Measurements from ENCODE around the gene WASF2. TPM values are rescaled to one million over a fixed set of nuclear protein-coding genes. Genes with fewer than 3 reads are reported as not detected.

The WASF2 gene
- total RNA-seq, 4 donors from 2014 or later = 74.7 to 107 (median 79.8) TPM

GRCh38 chr1:27374362-27375086 is 115.4 kb downstream of the WASF2 start, which contains the start of gene FCN3:
Gene FCN3 (minus strand): TSS chr1:27374824. CDS start chr1:27374818, 6 bp downstream.
- 56 to 60% methylated on average over 1 to 2 of the region's 4 CpGs for WGBS, 2 donors (ENCODE audit: low coverage in 1 of 2)
- Histone ChIP-seq H3K27ac (no peak within 1 kb of the TSS), H3K36me3 (no peaks in the 10 kb centered on the region), H3K4me1 (peaks cover 0 to 8% (median 0%) of the 10 kb centered on the region in 3 donors), H3K9me3 (no peaks in the 10 kb centered on the region), H3K4me3 (no peak within 1 kb of the TSS), H3K27me3 (no peaks in the 10 kb centered on the region)
- TF ChIP-seq EP300 (IDR thresholded peaks at IDR 0.05) = no peak
- no peak for TF ChIP-seq POLR2A (IDR thresholded peaks at IDR 0.05)
- TF ChIP-seq CTCF (IDR thresholded peaks at IDR 0.05) = no peak
- TF ChIP-seq POLR2AphosphoS5 (IDR thresholded peaks at IDR 0.05) = no peak
- no peak for ATAC-seq

GRCh38 chr1:27372808-27373690 is 116.9 kb downstream of the WASF2 start:
- 94% methylated on average over 3 of the region's 11 CpGs; no CpG with 5 or more reads in 1 of the 2 donors for WGBS, 2 donors (ENCODE audit: low coverage in 1 of 2)
- Histone ChIP-seq H3K4me1 (peaks cover 0 to 22% (median 0%) of the 10 kb centered on the region in 3 donors), H3K9me3 (no peaks in the 10 kb centered on the region), H3K27ac (no peak overlapping the region), H3K36me3 (no peaks in the 10 kb centered on the region), H3K27me3 (no peaks in the 10 kb centered on the region), H3K4me3 (no peak overlapping the region)
- TF ChIP-seq POLR2AphosphoS5 (IDR thresholded peaks at IDR 0.05) = no peak
- ATAC-seq = no peak

- Histone ChIP-seq H3K27me3 (no peaks in the 10 kb centered on the region), H3K4me3 (no peak overlapping the region), H3K4me1 (peaks cover 5 to 30% (median 7%) of the 10 kb centered on the region in 3 donors), H3K36me3 (no peaks in the 10 kb centered on the region), H3K9me3 (no peaks in the 10 kb centered on the region), H3K27ac (no peak overlapping the region)
- ATAC-seq = no peak
- no peak for TF ChIP-seq EP300 (IDR thresholded peaks at IDR 0.05)
- no peak for TF ChIP-seq POLR2AphosphoS5 (IDR thresholded peaks at IDR 0.05)
- TF ChIP-seq CTCF (IDR thresholded peaks at IDR 0.05) = no peak
- TF ChIP-seq POLR2A (IDR thresholded peaks at IDR 0.05) = no peak
- WGBS, 2 donors (ENCODE audit: low coverage in 1 of 2) = 82% methylated on average over 15 of the region's 19 CpGs; no CpG with 5 or more reads in 1 of the 2 donors
Observed at GRCh38 chr1:27372022-27372807, 117.8 kb downstream of the WASF2 start.

GRCh38 chr1:27368869-27369582 is 120.9 kb downstream of the WASF2 start:
- ATAC-seq = no peak
- no peak overlapping the region for H3K4me3 ChIP-seq
- TF ChIP-seq POLR2A (IDR thresholded peaks at IDR 0.05) (no peak), CTCF (IDR thresholded peaks at IDR 0.05) (peak in 3 of 4 experiments; percentile 8 to 12 (median 9)), EP300 (IDR thresholded peaks at IDR 0.05) (no peak)
- no peaks in the 10 kb centered on the region for H3K27me3 ChIP-seq
- peaks cover 0 to 8% of the 10 kb centered on the region in 2 donors for H3K36me3 ChIP-seq
- H3K27ac ChIP-seq = peak overlapping the region in 1 of 4 donors; percentile 19
- H3K4me1 ChIP-seq = peaks cover 9 to 54% (median 19%) of the 10 kb centered on the region in 3 donors
- WGBS, 2 donors (ENCODE audit: low coverage in 1 of 2) = 70 to 96% methylated on average over 7 to 9 of the region's 13 CpGs
- no peaks in the 10 kb centered on the region for H3K9me3 ChIP-seq
